ELF-1 (cell line): Measurements from ENCODE around the gene TNIP3.

Source experiments
- DNase-seq: peaks from one replicate; pipeline ENCODE4 v3.0.0-alpha.2; 2016; ENCODE audit warnings: low read depth, low spot score

The TNIP3 gene

DNA sequence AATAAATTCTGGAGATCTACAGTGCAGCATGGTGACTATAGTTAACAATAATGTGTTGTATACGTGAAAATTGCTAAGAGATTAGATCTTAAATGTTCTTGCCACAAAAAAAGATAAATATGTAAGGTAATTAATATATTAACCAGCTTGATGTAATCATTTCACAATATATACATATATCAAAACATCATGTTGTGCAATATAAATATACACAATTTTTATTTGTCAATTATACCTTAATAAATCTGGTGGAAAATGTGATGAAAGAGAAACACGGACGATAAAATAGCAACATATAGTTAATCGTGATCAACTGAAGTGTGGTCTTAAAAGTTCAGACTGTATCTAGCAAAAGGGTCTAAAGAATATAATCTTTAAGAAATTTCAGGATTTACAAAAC, 75.3 kb downstream of the TNIP3 start:
- DNase-seq, result no peak
